ENCODE data around the gene RPS6KA3. TPM values are rescaled to one million over a fixed set of nuclear protein-coding genes. Genes with fewer than 3 reads are reported as not detected.
"Not testable (repeated sequence)": the region's sequence is repeated elsewhere in the genome, so short reads cannot be mapped to it uniquely, and the experiment has no call there.

The RPS6KA3 gene
- total and polyA plus RNA-seq, 2 of the 8 experiments (the other 6 are each of a cell fraction or from before 2014, with no cell fraction given) = 7.1 to 13.0 TPM

GRCh38 chrX:20250146-20250545 is 16.6 kb downstream of the RPS6KA3 start:
- H3K56ac ChIP-seq (replicated peaks; ENCODE audit: insufficient read length, low read depth, low read length); POLR2A ChIA-PET (ENCODE audit: partially characterized antibody); H3K9ac ChIP-seq (replicated peaks in 1 of 4; ENCODE audit: extremely low read depth in 1 of 4, low read depth in 3 of 4, low read length in 3 of 4); H4K5ac ChIP-seq (ENCODE audit: insufficient read length, low read depth, low read length); H3K27me3 ChIP-seq (replicated peaks in 1 of 4; ENCODE audit: control insufficient read depth in 3 of 4, extremely low read depth in 1 of 4, insufficient read depth in 3 of 4, low read length in 3 of 4); H3K27ac ChIP-seq (ENCODE audit: low read depth, low read length); H3K4ac ChIP-seq (replicated peaks; ENCODE audit: insufficient read length, low read depth, low read length); DNase-seq (ENCODE audit: low read depth in 1 of 2, low spot score in 2 of 2); H2BK20ac ChIP-seq (ENCODE audit: low read length); H3K14ac ChIP-seq (ENCODE audit: insufficient read length); H4K20me1 ChIP-seq (replicated peaks in 1 of 2; ENCODE audit: control insufficient read depth in 1 of 2, insufficient read depth in 2 of 2, low read length in 2 of 2); H4K91ac ChIP-seq (replicated peaks; ENCODE audit: insufficient read length, low read length); H3K4me2 ChIP-seq (ENCODE audit: insufficient read depth in 1 of 2, low read depth in 2 of 2, low read length in 2 of 2); H3K18ac ChIP-seq (ENCODE audit: extremely low read depth, low read length); H2AK5ac ChIP-seq (ENCODE audit: low read depth, low read length); H3K4me3 ChIP-seq (ENCODE audit: extremely low read depth in 1 of 4, insufficient read depth in 2 of 4, low read depth in 3 of 4, low read length in 4 of 4); H2BK15ac ChIP-seq (ENCODE audit: low read length); H3K79me2 ChIP-seq (ENCODE audit: control insufficient read depth in 1 of 2, insufficient read depth in 2 of 2, low read length in 2 of 2); H3K23ac ChIP-seq (ENCODE audit: insufficient read length); H3K4me1 ChIP-seq (replicated peaks in 1 of 4; ENCODE audit: control insufficient read depth in 3 of 4, insufficient read depth in 4 of 4, low read length in 3 of 4); H3K9me3 ChIP-seq (ENCODE audit: insufficient read depth in 2 of 2, low read depth in 1 of 2, low read length in 1 of 2); H3K23me2 ChIP-seq (ENCODE audit: low read depth, low read length); H2AFZ ChIP-seq (ENCODE audit: low read length); H4K8ac ChIP-seq (ENCODE audit: extremely low read depth, insufficient read depth, low read length); H3K36me3 ChIP-seq (ENCODE audit: control insufficient read depth in 2 of 4, insufficient read depth in 4 of 4, low read length in 3 of 4); FAIRE-seq; H2BK12ac ChIP-seq (ENCODE audit: low read depth, low read length); H2BK120ac ChIP-seq (replicated peaks; ENCODE audit: low read depth, low read length); H3K79me1 ChIP-seq (ENCODE audit: low read depth, low read length); H2BK5ac ChIP-seq (ENCODE audit: low read depth, low read length); CTCF ChIA-PET (ENCODE audit: partially characterized antibody): not testable (repeated sequence)
